Right ventricle myocardium inferior (tissue), 1 donor: Measurements from ENCODE around the gene APCDD1L. TPM values are rescaled to one million over a fixed set of nuclear protein-coding genes. Genes with fewer than 3 reads are reported as not detected.
A peak's percentile ranks its signal among the peaks of the same experiment; 100 is the strongest.
"Not testable (repeated sequence)": the region's sequence is repeated elsewhere in the genome, so short reads cannot be mapped to it uniquely, and the experiment has no call there.

Experiments
- ATAC-seq: fragments of 200-7000 bp; cut with Tn5 transposase; one replicate; pipeline ENCODE4 v1.9.1; 2020; ENCODE audit warnings: mild to moderate bottlenecking, moderate library complexity
- DNase-seq: peaks from one replicate; pipeline ENCODE4 v3.0.0; 2021; ENCODE audit errors: missing footprints
- intact Hi-C: fragments of 100-400 bp; cut with DNase I; formaldehyde crosslinking; loops from one replicate; pipeline ENCODE4 v1.11.0; 2022
- total RNA-seq: library from RNA; stranded (reverse); fragmentation: NEBNext Ultra II Directional; extraction: Animal tissue kit (Norgen Biotek cat#: 25700); gene quantifications from one replicate; pipeline ENCODE4 v1.2.1, GENCODE V29; 2021
- donor health status: DM: no; HTN: yes; CAD: no; lungs with severe emphysema.

The APCDD1L gene
- total RNA-seq, 1 donor from 2014 or later, result 0.32 TPM

GRCh38 chr20:58521763-58522162 lies 6.6 kb upstream of the APCDD1L start:
- DNase-seq, result no peak
- intact Hi-C loops, result no loop called here
- ATAC-seq, result no peak

GRCh38 chr20:58519940-58520712 lies 4.9 kb upstream of the APCDD1L start:
- no peak for DNase-seq
- ATAC-seq, result no peak
- intact Hi-C loops, result no loop called here

DNA sequence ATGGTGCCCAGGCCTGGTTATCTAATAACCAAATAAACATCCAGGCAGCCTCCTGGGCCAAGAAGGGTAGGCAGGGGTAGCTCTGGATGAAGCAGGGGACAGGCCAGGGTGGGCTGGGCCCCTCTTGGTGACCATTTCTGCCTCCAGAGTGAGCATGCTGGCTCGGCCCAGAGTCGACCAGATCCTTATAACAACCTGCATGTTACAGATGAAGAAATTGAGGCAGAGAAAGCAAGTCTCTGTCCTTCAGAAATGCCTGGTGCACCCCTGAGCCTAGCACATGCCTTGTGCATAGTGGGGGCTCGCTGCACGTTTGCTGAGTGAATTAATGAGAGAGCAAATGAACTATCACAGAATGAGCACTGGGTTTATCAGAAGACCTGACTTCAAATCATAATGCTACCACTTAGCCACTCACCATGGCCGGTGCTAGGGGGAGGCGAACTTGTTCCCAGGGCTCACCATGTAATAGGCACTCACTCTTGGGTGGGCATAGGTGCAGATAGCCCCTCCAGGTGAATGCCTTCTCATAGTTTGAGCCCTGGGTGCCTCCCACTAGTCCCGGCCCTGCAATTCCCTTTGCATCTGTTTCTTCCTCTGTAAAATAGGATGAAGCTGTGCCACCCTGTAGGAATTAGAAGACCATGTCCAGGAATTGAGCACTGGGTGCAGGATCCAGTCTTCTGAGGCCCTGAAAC lies 3.8 kb upstream of the APCDD1L start:
- DNase-seq (no peak), ATAC-seq (no peak)
- intact Hi-C loops, result no loop called here

DNA sequence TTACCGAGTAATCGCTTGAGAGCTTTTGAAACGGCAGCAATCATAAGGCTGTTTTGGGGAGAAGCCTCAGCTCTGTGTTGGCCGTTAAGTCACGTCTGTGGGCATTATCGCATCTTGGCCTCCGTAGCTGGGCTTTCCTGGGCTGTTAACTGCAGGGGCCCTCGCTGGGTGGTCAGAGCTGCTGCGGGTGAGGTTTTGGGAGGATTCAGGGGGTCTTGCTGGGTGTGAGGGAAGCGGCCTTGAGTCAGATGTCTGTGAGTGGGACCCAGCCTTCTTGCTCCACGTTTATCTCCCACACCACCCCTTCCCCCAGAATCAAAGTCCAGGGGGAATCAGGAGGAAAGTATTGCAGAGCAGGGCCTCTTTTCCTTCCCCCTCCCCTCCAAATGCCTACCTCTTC lies 3.2 kb upstream of the APCDD1L start:
- intact Hi-C loops, result no loop called here
- DNase-seq, result no peak
- no peak for ATAC-seq

DNA sequence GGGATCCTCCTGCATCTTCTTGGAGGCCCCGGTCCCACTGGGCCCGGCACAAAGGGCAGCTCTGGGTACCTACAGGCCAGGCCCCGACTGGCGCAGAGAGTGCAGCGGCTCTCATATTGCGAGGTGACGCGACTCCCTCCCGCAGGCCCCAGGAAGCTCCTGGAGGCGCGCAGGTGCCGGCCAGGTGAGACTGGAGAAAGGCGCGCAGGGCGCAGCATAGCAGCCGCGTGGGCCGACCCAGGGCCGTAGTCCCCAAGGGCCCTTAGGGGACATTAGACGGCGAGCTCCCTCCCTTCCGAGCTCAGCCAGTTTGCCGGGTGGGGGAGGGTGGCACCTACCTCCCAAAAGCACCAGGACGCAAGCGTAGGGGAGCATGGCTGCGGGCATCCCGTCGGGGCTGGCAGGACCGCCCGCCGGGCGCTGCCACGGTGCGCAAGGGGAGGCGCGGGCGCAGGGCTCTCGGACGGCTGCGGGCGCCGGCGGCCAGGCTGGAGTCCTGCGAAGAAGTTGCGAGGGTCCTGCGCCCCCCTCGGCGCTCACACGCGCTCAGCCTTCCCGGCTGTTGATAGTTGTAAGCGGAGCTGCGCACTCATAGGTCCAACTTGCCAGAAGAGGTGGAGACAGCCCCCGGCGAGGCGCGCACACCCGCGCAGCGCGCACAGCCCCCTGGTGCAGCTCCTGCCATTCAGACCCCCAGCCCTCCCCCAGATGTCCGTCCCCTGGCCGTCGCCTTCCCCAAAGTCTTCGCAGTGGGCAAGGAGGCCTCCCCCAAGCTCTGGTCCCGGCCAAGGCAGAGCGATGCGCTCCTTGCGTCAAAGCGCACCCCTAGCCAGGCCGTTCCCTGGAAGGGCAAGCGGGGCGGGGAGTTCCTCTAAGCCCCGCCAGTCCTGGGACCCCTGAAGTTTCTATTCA lies 622 bp downstream of the APCDD1L start:
- no peak for DNase-seq
- intact Hi-C loops, result no loop called here
- ATAC-seq, result peak; percentile 35

- intact Hi-C loops, result no loop called here
- ATAC-seq (no peak), DNase-seq (no peak)
These were observed 1.5 kb downstream of the APCDD1L start for GRCh38 chr20:58513580-58514285.

DNA sequence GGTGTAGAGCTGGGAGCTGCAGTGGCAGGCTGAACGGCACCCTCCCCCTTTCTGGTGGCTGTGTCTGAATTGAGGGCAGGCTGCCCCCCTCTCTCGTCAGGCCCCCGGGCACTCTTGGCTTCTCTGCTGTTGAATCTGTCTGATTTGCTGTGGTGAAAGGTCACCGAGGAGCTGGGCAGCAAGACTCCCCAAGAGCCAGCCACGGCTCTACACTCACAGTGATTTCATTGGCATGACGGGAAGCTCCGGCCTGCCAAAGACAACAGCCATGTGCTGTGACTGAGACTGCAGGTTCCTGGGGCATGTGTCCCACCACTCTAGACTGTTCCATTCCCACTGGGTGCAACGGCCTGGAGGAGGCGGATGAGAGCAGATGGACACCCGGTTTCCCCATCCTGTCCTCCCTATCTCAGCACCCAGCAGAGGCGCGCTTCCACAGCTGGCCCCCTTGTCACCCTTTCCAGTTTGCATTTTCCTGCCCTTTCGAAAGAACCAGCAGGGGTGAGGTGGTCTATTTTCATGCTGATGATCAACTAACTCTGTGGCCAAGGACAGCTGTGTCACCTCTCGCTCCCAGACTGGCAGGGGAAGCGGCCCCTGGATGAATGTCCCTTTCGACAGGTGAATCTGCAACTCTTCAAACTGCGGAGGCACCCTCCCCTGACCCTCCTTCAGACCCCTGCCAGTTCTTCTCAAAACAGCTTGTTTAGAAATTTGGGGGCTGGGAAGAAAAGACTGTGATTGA lies 2.2 kb downstream of the APCDD1L start:
- DNase-seq (no peak), ATAC-seq (no peak)

GRCh38 chr20:58511861-58512260 lies 3.3 kb downstream of the APCDD1L start:
- DNase-seq, result no peak
- ATAC-seq, result no peak
- intact Hi-C loops, result no loop called here

More for the DNA sequence above, 2.2 kb downstream of the APCDD1L start:
- intact Hi-C loops, result no loop called here

DNA sequence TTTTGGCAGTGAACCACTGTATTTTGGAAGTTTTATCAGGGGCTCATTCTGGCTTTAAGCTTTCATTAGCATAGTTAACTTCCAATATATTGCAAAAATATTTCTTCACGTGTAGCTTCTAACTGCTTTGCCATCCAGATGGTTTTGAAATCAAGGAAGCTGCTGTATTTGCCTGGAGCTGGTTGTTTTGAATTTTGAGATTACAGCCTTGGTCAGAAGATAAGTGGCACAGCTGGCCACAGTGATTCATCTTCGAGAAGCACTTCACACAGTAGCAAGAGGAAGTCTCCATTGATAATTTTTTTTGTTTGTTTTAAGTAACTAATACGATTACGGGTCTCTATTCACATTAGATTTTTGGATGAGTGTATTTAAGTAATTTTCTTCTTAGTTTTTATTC lies 3.8 kb downstream of the APCDD1L start:
- intact Hi-C loops, result no loop called here
- DNase-seq (no peak), ATAC-seq (no peak)

GRCh38 chr20:58510921-58511320 lies 4.3 kb downstream of the APCDD1L start:
- intact Hi-C loops, result no loop called here
- ATAC-seq, result no peak
- DNase-seq, result no peak

DNA sequence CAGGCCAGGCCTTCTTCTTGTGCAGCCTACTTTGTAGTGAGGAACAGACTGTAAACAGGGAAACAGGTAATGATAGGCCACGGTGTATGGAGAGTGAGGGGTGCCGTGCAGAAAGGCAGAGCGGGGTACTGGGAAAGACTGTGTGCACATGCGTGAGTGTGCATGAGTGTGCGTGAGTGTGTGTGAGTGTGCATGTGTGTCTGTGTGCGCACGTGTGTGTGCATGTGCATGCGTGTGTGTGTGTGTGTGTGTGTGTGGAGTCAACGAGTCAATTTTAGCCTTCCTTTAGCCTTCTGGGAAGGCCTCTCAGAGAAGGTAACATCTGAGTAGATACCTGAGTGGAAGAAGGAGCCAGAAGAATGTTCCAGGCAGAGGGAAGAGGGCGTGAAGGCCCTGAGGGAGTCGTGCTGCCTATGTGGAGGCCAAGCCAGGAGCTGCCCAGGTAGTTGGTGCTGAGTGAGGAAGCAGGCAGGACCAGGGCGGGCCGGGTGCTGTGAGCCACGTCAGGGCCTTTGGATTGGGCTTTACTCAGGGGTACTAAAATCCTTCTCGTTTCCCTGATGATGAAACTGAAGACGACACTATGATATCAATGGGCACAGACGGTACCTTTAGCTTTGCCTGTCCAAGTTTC lies 6.3 kb downstream of the APCDD1L start:
- DNase-seq, result no peak
- intact Hi-C loops, result no loop called here
- no peak for ATAC-seq

DNA sequence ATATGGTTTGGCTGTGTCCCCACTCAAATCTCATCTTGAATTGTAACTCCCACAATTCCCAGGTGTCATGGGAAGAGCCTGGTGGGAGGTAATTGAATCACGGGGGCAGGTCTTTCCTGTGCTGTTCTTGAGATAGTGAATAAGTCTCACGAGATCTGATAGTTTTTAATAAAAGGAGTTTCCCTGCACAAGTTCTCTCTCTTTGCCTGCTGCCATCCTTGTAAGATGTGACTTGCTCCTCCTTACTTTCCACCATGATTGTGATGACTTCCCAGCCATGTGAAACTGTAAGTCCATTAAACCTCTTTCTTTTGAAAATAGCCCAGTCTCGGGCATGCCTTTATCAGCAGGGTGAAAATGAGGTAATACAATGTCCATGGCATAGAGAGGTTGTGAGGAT lies 8.2 kb downstream of the APCDD1L start:
- ATAC-seq, DNase-seq, intact Hi-C loops: not testable (repeated sequence)

DNA sequence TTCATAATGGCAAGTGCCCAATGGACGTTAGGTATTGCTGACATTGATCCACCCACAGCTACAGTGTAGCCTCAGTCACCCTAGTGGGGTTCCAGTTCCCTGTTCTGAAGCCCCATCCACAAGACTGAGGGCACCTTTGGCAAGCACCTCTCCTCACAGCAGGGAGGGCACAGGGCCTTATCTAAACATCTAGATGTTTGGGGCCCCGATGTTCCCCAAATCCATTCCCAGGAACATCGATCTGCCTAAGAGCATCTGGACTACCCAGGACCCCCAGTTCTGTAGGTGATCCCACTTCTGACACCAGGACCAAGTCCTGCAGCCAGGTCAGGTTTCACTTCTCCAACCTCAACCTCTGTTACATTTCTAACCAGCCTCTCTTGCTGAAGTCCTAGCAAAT lies 10.6 kb downstream of the APCDD1L start:
- DNase-seq, result no peak
- no peak for ATAC-seq
- intact Hi-C loops, result no loop called here

DNA sequence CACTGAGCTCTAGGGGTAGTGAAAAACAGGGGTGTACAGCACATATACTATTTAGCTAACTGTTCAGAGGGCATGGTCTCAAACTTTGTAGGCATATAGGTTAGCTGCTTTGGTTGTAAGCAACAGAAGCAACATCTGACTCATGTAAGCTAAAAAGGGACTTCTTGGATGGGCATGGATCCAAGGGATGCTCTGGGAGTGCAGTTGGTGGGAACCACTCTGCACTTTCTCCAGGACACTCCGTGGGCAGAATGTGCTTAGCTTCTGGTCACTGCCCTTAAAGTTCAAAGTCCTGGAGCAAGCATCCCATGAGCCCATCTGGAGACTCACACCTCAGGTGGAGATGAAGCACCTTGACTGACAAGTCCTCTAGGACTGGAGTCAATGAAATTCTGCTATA lies 11.5 kb downstream of the APCDD1L start:
- DNase-seq (no peak), ATAC-seq (no peak)
- intact Hi-C loops, result no loop called here

DNA sequence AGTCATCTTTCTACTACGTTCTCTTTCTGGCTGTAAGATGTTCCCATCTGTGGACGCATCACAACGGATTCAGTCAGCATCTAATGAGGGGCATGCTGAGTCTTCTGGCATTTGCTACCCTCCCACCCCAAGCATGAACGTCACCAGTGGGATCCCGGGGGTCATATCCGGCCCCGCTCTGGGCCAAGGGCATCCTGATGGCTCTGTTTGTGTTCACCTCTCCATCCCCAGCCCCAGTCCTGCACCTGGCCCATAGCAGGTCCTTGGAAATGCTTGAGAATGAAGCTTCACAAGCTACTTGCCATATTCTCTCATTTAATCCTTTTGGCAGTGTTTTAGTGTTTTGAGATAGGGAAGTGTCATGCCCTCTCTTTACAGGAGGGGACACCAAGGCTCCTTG lies 14.9 kb downstream of the APCDD1L start:
- DNase-seq (no peak), ATAC-seq (no peak)
- intact Hi-C loops, result no loop called here

- DNase-seq (no peak), ATAC-seq (no peak)
- intact Hi-C loops, result no loop called here
These were observed 16.6 kb downstream of the APCDD1L start for GRCh38 chr20:58498470-58499068.

DNA sequence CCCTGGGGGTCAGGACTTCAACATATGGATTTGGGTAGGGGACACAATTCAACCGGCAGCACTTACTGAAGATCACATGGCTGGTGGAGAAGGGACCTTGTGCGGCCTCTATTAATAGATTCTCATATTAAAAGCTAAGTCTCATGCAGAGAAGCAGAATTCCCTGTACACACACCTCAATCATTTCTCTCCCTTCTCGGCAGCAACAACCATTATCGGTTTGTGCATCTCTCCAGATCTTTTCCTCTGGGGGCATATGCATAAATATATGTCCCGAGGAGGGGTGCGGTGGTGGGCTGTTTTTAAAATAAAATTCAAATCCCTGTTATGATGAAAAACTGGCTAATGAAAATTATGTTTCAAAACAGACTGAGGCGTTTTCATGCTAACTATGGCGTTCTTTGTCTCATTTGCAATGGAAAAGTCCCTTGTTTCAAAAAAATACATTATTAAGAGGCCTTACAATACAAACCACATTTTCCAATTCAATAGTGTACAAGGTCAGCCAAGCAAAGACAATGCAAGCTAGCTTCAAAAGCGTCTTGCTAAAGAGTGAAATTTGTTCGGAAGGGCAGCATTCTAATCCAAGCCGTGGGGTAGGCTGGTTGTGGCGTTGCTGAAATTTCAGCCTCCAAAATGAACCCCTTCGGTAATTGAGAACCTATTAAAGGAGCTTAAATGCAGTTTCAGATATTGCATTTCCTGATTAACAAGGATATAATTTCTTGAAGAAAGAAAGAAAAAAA lies 17.3 kb downstream of the APCDD1L start:
- ATAC-seq (no peak), DNase-seq (no peak)
- intact Hi-C loops, result no loop called here
